Measurements from ENCODE around the gene MKS1.

Gene MKS1

DNA sequence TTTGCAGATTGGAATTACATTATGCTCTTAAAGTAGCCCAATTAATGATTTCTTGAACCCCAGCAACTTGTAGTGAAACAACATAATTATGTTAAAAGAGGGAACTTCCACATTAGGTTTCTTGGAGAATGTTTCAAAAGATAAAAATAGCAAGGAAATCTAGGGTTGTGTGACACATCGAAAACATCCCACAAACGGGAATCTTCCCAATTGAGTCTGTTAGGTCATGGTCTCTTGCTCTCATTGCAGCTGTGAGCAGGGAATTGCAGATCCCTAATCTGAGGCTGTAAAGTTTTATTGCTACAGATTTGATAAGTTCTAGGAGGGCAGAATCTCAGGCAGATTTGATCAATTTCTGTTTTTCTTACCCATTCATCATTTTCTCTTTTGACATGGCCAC, 12.6 kb upstream of the MKS1 start:
- no peak for TF ChIP-seq CREB1 (IDR thresholded peaks at IDR 0.05; ENCODE audit: low read depth)
- TF ChIP-seq TCF12 (IDR thresholded peaks at IDR 0.05; ENCODE audit: low read depth) = no peak
- TF ChIP-seq ZBTB7A (IDR thresholded peaks at IDR 0.05; ENCODE audit: low read depth) = no peak
- no peak for TF ChIP-seq TEAD4 (IDR thresholded peaks at IDR 0.05)
- TF ChIP-seq, protein P1, sequence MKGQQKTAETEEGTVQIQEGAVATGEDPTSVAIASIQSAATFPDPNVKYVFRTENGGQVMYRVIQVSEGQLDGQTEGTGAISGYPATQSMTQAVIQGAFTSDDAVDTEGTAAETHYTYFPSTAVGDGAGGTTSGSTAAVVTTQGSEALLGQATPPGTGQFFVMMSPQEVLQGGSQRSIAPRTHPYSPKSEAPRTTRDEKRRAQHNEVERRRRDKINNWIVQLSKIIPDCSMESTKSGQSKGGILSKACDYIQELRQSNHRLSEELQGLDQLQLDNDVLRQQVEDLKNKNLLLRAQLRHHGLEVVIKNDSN (IDR thresholded peaks at IDR 0.05) = no peak
- TF ChIP-seq CEBPB (IDR thresholded peaks at IDR 0.05) = no peak
- no peak for TF ChIP-seq YY1 (IDR thresholded peaks at IDR 0.05; ENCODE audit: low read depth)
- no peak for TF ChIP-seq FOXM1 (IDR thresholded peaks at IDR 0.05; ENCODE audit: borderline replicate concordance, low read depth)
- TF ChIP-seq RAD21 (IDR thresholded peaks at IDR 0.05; ENCODE audit: low read depth) = no peak
- no peak for TF ChIP-seq TAF1 (IDR thresholded peaks at IDR 0.05; ENCODE audit: low read depth)
- no peak for TF ChIP-seq NFIC (IDR thresholded peaks at IDR 0.05)
- TF ChIP-seq, protein P2, sequence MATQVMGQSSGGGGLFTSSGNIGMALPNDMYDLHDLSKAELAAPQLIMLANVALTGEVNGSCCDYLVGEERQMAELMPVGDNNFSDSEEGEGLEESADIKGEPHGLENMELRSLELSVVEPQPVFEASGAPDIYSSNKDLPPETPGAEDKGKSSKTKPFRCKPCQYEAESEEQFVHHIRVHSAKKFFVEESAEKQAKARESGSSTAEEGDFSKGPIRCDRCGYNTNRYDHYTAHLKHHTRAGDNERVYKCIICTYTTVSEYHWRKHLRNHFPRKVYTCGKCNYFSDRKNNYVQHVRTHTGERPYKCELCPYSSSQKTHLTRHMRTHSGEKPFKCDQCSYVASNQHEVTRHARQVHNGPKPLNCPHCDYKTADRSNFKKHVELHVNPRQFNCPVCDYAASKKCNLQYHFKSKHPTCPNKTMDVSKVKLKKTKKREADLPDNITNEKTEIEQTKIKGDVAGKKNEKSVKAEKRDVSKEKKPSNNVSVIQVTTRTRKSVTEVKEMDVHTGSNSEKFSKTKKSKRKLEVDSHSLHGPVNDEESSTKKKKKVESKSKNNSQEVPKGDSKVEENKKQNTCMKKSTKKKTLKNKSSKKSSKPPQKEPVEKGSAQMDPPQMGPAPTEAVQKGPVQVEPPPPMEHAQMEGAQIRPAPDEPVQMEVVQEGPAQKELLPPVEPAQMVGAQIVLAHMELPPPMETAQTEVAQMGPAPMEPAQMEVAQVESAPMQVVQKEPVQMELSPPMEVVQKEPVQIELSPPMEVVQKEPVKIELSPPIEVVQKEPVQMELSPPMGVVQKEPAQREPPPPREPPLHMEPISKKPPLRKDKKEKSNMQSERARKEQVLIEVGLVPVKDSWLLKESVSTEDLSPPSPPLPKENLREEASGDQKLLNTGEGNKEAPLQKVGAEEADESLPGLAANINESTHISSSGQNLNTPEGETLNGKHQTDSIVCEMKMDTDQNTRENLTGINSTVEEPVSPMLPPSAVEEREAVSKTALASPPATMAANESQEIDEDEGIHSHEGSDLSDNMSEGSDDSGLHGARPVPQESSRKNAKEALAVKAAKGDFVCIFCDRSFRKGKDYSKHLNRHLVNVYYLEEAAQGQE (IDR thresholded peaks at IDR 0.05; ENCODE audit: low read depth) = no peak
- TF ChIP-seq, protein P3, sequence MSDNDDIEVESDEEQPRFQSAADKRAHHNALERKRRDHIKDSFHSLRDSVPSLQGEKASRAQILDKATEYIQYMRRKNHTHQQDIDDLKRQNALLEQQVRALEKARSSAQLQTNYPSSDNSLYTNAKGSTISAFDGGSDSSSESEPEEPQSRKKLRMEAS (IDR thresholded peaks at IDR 0.05) = no peak
- TF ChIP-seq EGR1 (IDR thresholded peaks at IDR 0.05) = no peak
- TF ChIP-seq EP300 (IDR thresholded peaks at IDR 0.05; ENCODE audit: borderline replicate concordance) = no peak

DNA sequence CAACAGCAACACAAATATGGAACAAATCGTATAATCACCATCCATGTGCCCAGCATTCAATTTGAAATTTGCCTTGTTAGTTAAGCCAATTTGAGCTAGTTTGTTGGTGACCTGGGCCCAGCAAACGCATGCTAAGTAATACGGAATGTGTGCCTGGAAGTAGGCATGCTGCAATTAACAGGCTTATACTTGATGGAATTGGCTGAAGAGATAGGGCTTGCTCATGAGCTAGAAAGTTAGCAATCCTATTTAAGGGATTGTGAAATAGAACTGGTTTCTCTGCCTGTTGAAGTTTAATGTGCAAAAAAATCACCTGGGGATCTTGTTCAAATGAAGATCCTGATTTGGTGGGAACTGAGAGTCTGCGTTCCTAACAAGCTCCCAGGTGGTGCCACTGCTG, 10.8 kb upstream of the MKS1 start:
- TF ChIP-seq FOXM1 (IDR thresholded peaks at IDR 0.05; ENCODE audit: borderline replicate concordance, low read depth) = no peak
- no peak for TF ChIP-seq NFIC (IDR thresholded peaks at IDR 0.05)
- TF ChIP-seq EGR1 (IDR thresholded peaks at IDR 0.05) = no peak
- TF ChIP-seq YY1 (IDR thresholded peaks at IDR 0.05; ENCODE audit: low read depth) = no peak
- no peak for TF ChIP-seq RAD21 (IDR thresholded peaks at IDR 0.05; ENCODE audit: low read depth)
- TF ChIP-seq, protein P2 (IDR thresholded peaks at IDR 0.05; ENCODE audit: low read depth) = no peak
- no peak for TF ChIP-seq CEBPB (IDR thresholded peaks at IDR 0.05)
- no peak for TF ChIP-seq TCF12 (IDR thresholded peaks at IDR 0.05; ENCODE audit: low read depth)

DNA sequence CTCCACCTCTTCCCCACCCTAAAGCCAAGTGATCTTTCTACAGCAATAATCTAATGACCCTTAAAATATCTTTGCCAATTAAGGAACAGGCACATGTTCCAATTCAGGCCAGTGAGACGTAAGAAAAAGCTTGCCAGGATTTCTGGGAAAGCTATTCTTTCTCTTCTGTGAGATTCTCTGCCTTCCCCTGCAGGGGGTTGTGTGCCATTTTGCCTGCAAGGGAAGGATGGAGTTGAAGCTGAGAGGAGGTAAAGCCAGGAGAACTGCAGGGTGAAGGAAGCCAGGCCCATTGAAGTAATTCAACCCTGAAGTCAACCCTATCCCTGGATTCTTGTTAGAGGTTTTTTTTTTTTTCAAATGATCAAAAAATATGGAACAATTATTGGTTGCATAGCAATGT, 10.3 kb upstream of the MKS1 start:
- TF ChIP-seq CREB1 (IDR thresholded peaks at IDR 0.05; ENCODE audit: low read depth) (no peak), YY1 (IDR thresholded peaks at IDR 0.05; ENCODE audit: low read depth) (no peak)

DNA sequence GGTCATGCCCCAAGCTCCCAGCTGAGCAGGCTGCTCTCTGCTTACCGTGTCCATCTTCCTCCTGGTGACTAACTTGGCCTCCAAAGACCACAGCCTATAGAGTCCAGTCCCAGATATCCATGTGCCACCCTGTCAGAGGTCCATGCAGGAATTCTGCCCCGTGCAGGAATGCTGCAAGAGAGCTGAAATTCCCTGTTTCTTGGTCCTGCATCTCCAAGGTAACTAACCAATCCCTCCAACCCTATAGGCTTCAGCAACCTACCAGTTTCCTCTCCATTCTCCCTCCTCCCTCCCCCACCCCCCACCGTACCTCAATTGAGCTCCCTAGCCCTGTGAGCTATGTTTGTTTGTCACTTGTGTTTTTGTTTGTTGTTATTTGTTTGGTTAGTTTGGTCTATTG, 9.6 kb upstream of the MKS1 start:
- TF ChIP-seq EP300 (IDR thresholded peaks at IDR 0.05; ENCODE audit: borderline replicate concordance) (no peak), TAF1 (IDR thresholded peaks at IDR 0.05; ENCODE audit: low read depth) (no peak), TEAD4 (IDR thresholded peaks at IDR 0.05) (no peak), ZBTB7A (IDR thresholded peaks at IDR 0.05; ENCODE audit: low read depth) (no peak), YY1 (IDR thresholded peaks at IDR 0.05; ENCODE audit: low read depth) (no peak), FOXM1 (IDR thresholded peaks at IDR 0.05; ENCODE audit: borderline replicate concordance, low read depth) (no peak)
- TF ChIP-seq, protein P1 (IDR thresholded peaks at IDR 0.05) = no peak
- TF ChIP-seq, protein P2 (IDR thresholded peaks at IDR 0.05; ENCODE audit: low read depth) = no peak

DNA sequence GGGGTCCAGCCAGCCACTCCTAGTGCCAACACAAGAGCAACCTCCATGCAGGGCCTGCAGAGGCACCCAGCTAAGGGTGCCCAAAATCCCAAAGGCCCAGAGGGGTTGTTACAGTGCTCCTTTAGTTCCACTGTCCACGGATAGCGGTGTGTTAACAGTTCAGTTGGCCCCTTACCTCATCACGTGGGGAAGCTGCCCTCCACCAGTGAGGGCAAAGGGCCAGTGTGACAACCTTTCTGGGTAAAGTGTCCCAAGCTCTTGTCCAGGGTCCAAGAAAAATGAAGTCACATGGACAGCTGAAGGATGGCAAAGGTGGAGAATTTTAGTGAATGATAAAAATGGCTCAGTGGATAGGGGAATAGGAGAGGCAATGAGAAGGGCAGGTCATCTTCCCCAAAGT, 8.7 kb upstream of the MKS1 start:
- no peak for TF ChIP-seq CEBPB (IDR thresholded peaks at IDR 0.05)
- no peak for TF ChIP-seq NFIC (IDR thresholded peaks at IDR 0.05)
- TF ChIP-seq FOXM1 (IDR thresholded peaks at IDR 0.05; ENCODE audit: borderline replicate concordance, low read depth) = no peak
- TF ChIP-seq TAF1 (IDR thresholded peaks at IDR 0.05; ENCODE audit: low read depth) = no peak
- TF ChIP-seq TEAD4 (IDR thresholded peaks at IDR 0.05) = no peak
- TF ChIP-seq CREB1 (IDR thresholded peaks at IDR 0.05; ENCODE audit: low read depth) = no peak
- no peak for TF ChIP-seq EGR1 (IDR thresholded peaks at IDR 0.05)
- no peak for TF ChIP-seq ZBTB7A (IDR thresholded peaks at IDR 0.05; ENCODE audit: low read depth)

Data from Ishikawa (cell line).